ENCODE results near the gene DOCK2. TPM values are rescaled to one million over a fixed set of nuclear protein-coding genes. Genes with fewer than 3 reads are reported as not detected.
"Not testable (repeated sequence)": the region's sequence is repeated elsewhere in the genome, so short reads cannot be mapped to it uniquely, and the experiment has no call there.

The DOCK2 gene
- total and polyA plus RNA-seq, 9 of the 15 experiments (the other 6 are each of a cell fraction or from before 2014, with no cell fraction given): 4.5 to 42.6 (median 20.5) TPM

- H3K4me2 ChIP-seq (ENCODE audit: insufficient read depth, low read length); in situ Hi-C loops (cut with MboI); intact Hi-C loops (cut with micrococcal nuclease); ATAC-seq; H3K36me3 ChIP-seq (ENCODE audit: control insufficient read depth, insufficient read depth, low read length); H3K27me3 ChIP-seq (ENCODE audit: control insufficient read depth in 2 of 2, insufficient read depth in 2 of 2, low read length in 2 of 2); DNase-seq (ENCODE audit: extremely low read depth in 1 of 4, low spot score in 3 of 4); H3K4me1 ChIP-seq (replicated peaks in 1 of 2; ENCODE audit: control insufficient read depth in 2 of 2, insufficient read depth in 2 of 2, low read length in 2 of 2); H3K9me1 ChIP-seq (ENCODE audit: control insufficient read depth, insufficient read depth, low read length); H2AFZ ChIP-seq (ENCODE audit: low read depth, low read length); H3K9me3 ChIP-seq (replicated peaks; ENCODE audit: control insufficient read depth, insufficient read depth, low read depth, low read length); H4K20me1 ChIP-seq (replicated peaks; ENCODE audit: control insufficient read depth, insufficient read depth, low read length); CTCF ChIA-PET (ENCODE audit: low intra/inter-chr PET ratio); FAIRE-seq; H3K9ac ChIP-seq (ENCODE audit: insufficient read depth in 1 of 2, low read depth in 2 of 2, low read length in 2 of 2); H3K4me3 ChIP-seq; H3K27ac ChIP-seq (ENCODE audit: extremely low read depth, low read depth, low read length); H3K79me2 ChIP-seq (ENCODE audit: control insufficient read depth, insufficient read depth, low read length); BruUV-seq (replicated peaks); POLR2A ChIA-PET: not testable (repeated sequence)
- TF ChIP-seq RBM25 (IDR thresholded peaks at IDR 0.05; ENCODE audit: low read depth, low read length, severe bottlenecking): peak; percentile 34
- peak; percentile 94 for TF ChIP-seq ZNF146 (CRISPR knock-in tag; IDR thresholded peaks at IDR 0.05; ENCODE audit: unreplicated experiment)
- 0 out of 2 replicates have a peak, but pooled peaks have one; percentile 36 for TF ChIP-seq BCOR (IDR thresholded peaks at IDR 0.05)
- WGBS (ENCODE audit: insufficient coverage, low coverage, missing lambda C conversion rate): 71% methylated on average over 4 of the region's 4 CpGs
Measured at GRCh38 chr5:169725665-169726064, 88.6 kb downstream of the DOCK2 start.

DNA sequence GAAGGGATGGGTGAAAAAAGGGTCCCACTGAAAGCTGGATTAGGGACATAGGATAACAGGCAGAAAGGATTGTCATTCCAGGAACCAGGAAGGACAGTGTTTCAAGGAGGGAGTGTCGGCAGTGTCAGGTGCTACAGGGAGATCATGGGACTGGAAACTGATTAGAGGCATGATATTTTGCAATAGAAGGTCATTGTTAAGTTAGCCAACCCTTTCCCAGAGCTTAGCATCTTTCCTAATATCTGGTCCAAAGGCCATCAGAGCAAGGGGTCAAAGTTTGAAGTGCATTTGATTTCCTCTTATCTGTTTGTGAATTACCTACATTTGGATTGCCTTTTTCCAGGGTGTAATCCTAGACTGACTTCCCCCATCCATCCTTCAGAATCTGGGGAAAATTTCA, 91.3 kb downstream of the DOCK2 start:
- in situ Hi-C loops (cut with MboI) (no loop called here), intact Hi-C loops (cut with micrococcal nuclease) (no loop called here)
- Histone ChIP-seq H3K27me3 (ENCODE audit: control insufficient read depth in 2 of 2, insufficient read depth in 2 of 2, low read length in 2 of 2) (no peaks in the 10 kb centered on the region), H3K4me2 (ENCODE audit: insufficient read depth, low read length) (no peak overlapping the region), H3K9ac (ENCODE audit: insufficient read depth in 1 of 2, low read depth in 2 of 2, low read length in 2 of 2) (no peak overlapping the region), H4K20me1 (replicated peaks; ENCODE audit: control insufficient read depth, insufficient read depth, low read length) (no peaks in the 10 kb centered on the region), H3K4me1 (replicated peaks in 1 of 2; ENCODE audit: control insufficient read depth in 2 of 2, insufficient read depth in 2 of 2, low read length in 2 of 2) (no peaks in the 10 kb centered on the region; a peak in 1 of 5 replicates), H3K4me3 (no peak overlapping the region), H3K9me3 (replicated peaks; ENCODE audit: control insufficient read depth, insufficient read depth, low read depth, low read length) (no peaks in the 10 kb centered on the region), H3K27ac (ENCODE audit: extremely low read depth, low read depth, low read length) (no peak overlapping the region), H3K36me3 (ENCODE audit: control insufficient read depth, insufficient read depth, low read length) (no peaks in the 10 kb centered on the region), H3K9me1 (ENCODE audit: control insufficient read depth, insufficient read depth, low read length) (no peaks in the 10 kb centered on the region), H2AFZ (ENCODE audit: low read depth, low read length) (no peak overlapping the region), H3K79me2 (ENCODE audit: control insufficient read depth, insufficient read depth, low read length) (no peaks in the 10 kb centered on the region)
- 50% methylated on average over 1 of the region's 1 CpG for WGBS (ENCODE audit: insufficient coverage, low coverage, missing lambda C conversion rate)
- DNase-seq (ENCODE audit: extremely low read depth in 1 of 4, low spot score in 3 of 4): no peak
- no TSS peak for BruUV-seq (replicated peaks)
- no peak for TF ChIP-seq POLR2H (tag; IDR thresholded peaks at IDR 0.05; ENCODE audit: low read depth)
- no peak for TF ChIP-seq ATF7 (IDR thresholded peaks at IDR 0.05)
- TF ChIP-seq CCNT2 (IDR thresholded peaks at IDR 0.05; ENCODE audit: borderline replicate concordance, extremely low read depth, insufficient read length, low read depth, low read length): no peak
- no peak for TF ChIP-seq KAT7 (CRISPR knock-in tag; IDR thresholded peaks at IDR 0.05; ENCODE audit: borderline replicate concordance)
- CTCF ChIA-PET (ENCODE audit: low intra/inter-chr PET ratio): no interaction called here
- no peak for FAIRE-seq
- POLR2A ChIA-PET: no interaction called here
- ATAC-seq: no peak

Measured in K562 (cell line).